Psoas muscle (tissue), 8 donors: ENCODE data around the gene HTRA2. TPM values are rescaled to one million over a fixed set of nuclear protein-coding genes. Genes with fewer than 3 reads are reported as not detected.

ENCODE experiments used
- ATAC-seq, 4 donors: fragments of 200-7000 bp; cut with Tn5 transposase; one replicate each; pipeline ENCODE4 v1.9.1; 2020; ENCODE audit warnings: moderate library complexity in 3 of 4, mild to moderate bottlenecking in 2 of 4
- DNase-seq, 2 donors: peaks; one replicate each; pipeline ENCODE4 v3.0.0-alpha.2; 2020
- H3K27ac ChIP-seq: fragments of 200-600 bp; one replicate; pipeline ENCODE4 v1.8.0; 2022
- H3K27me3 ChIP-seq, 3 donors: fragments of 200-600 bp in 1 of 3; one replicate each; pipeline versions ENCODE4 v1.6.1 to v1.8.0; 2013 to 2022; ENCODE audit warnings: low read length in 2 of 3, mild to moderate bottlenecking in 2 of 3, moderate library complexity in 1 of 3; ENCODE audit not compliant: insufficient read depth in 3 of 3
- H3K36me3 ChIP-seq, 2 donors: fragments of 200-600 bp in 1 of 2; one replicate each; pipeline versions ENCODE4 v1.6.1 to v1.8.0; 2013 to 2022; ENCODE audit warnings: low read depth in 1 of 2, mild to moderate bottlenecking in 1 of 2, moderate library complexity in 1 of 2; ENCODE audit not compliant: insufficient read depth in 1 of 2
- H3K4me1 ChIP-seq: fragments of 200-600 bp; one replicate; pipeline ENCODE4 v1.8.0; 2022
- H3K4me3 ChIP-seq: fragments of 200-600 bp; one replicate; pipeline ENCODE4 v1.8.0; 2022; ENCODE audit warnings: mild to moderate bottlenecking
- H3K9me3 ChIP-seq: fragments of 200-600 bp; one replicate; pipeline ENCODE4 v1.8.0; 2022
- WGBS, 3 donors: extraction: QIAGEN DNeasy Blood & Tissue Kit; methylation state at CpG; one replicate each; pipeline versions ENCODE4 v1.1.6 to v1.1.7; 2013; 5-methylcytosine and 5-hydroxymethylcytosine counted together
- intact Hi-C, 2 donors: fragments of 100-400 bp; cut with DNase I; formaldehyde crosslinking; loops; one replicate each; pipeline versions ENCODE4 v1.11.0 to v1.14.2; 2022
- polyA plus RNA-seq, 3 donors: library from polyadenylated mRNA; stranded (reverse); fragments of 200-250 nt; gene quantifications; one replicate each; pipeline ENCODE4 v1.2.3, GENCODE V29; 2013
- total RNA-seq, 4 donors: library from RNA; stranded (reverse); fragmentation: NEBNext Ultra II Directional in 2 of 4; extraction: Animal tissue kit (Norgen Biotek cat#: 25700) in 2 of 4; gene quantifications; one replicate each; pipeline versions ENCODE4 v1.2.1 to v1.2.4, GENCODE V29; 2021 to 2023
- TF ChIP-seq, protein P1 (sequence below): fragments of 200-600 bp; IDR thresholded peaks from one replicate; pipeline ENCODE4 v1.8.0; 2022; ENCODE audit warnings: antibody characterized with exemption
- donor health status: healthy with polysubstance abuse.
- donor health status: DM: no; HTN: no; CAD: no; lungs with moderate emphysema.
- donor health status: Bipolar disorder and iron deficiency.
- donor health status: healthy.
- donor health status: DM: yes; HTN: yes; CAD: no.
- donor health status: DM: no; HTN: no; CAD: no.
- donor health status: DM: no; HTN: no; CAD: no.
- donor health status: DM: yes; HTN: yes; CAD: no.

The HTRA2 gene
- total and polyA plus RNA-seq, 7 donors = 23.0 to 54.4 (median 27.6) TPM

DNA sequence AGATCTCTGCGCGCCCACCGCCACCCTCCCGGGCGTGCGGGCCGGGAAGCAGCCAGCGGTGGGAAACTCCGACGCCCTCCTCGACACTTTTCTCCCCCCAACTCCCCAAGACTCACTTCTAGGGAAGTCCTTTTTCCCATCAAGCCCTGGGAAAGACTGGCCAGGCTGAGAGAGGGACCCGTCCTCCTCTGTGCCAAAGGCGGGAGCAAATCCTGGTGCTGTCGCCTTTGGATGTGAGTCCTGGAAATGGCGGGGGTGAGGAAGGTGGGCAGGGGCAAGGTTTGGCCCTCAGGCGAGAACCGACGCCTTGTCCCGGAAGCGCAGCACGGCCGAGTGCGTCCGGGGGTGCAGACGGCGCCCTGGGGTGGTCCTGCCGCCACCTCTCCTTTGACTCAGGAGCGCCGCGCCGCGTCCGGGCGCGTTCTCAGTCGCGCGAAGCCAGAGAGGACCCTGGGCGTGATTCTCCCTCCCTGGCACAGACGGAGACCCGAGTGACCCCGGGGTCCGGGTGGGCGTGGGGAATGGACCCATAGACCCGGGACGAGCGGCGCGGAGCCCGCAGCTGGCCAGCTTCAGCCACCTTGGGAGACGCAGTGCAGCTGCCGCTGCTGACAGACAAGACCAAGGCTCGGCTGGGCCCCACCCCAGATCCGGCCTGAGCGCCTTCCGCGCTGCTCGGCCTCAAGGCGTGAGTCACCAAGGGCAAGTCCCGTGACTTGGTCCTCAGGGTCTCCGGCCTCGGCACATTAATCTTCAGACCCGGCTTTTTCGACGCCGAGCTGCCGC lies 26.8 kb upstream of the HTRA2 start:
- Histone ChIP-seq H3K27me3 (peaks cover 0 to 74% (median 22%) of the 10 kb centered on the region in 3 donors), H3K4me1 (peaks cover 27% of the 10 kb centered on the region), H3K9me3 (no peaks in the 10 kb centered on the region), H3K4me3 (peak overlapping the region; percentile 67), H3K36me3 (peaks cover 0 to 22% of the 10 kb centered on the region in 2 donors), H3K27ac (peak overlapping the region; percentile 62)
- peak in 3 of 4 donors; percentile 25 to 39 (median 33) for ATAC-seq
- intact Hi-C loops = no loop called here
- WGBS, 3 donors = 5 to 13% (median 7%) methylated on average over 54 to 67 of the region's 67 CpGs
- TF ChIP-seq, protein P1, sequence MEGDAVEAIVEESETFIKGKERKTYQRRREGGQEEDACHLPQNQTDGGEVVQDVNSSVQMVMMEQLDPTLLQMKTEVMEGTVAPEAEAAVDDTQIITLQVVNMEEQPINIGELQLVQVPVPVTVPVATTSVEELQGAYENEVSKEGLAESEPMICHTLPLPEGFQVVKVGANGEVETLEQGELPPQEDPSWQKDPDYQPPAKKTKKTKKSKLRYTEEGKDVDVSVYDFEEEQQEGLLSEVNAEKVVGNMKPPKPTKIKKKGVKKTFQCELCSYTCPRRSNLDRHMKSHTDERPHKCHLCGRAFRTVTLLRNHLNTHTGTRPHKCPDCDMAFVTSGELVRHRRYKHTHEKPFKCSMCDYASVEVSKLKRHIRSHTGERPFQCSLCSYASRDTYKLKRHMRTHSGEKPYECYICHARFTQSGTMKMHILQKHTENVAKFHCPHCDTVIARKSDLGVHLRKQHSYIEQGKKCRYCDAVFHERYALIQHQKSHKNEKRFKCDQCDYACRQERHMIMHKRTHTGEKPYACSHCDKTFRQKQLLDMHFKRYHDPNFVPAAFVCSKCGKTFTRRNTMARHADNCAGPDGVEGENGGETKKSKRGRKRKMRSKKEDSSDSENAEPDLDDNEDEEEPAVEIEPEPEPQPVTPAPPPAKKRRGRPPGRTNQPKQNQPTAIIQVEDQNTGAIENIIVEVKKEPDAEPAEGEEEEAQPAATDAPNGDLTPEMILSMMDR = no peak
- peak; percentile 85 to 90 for DNase-seq

DNA sequence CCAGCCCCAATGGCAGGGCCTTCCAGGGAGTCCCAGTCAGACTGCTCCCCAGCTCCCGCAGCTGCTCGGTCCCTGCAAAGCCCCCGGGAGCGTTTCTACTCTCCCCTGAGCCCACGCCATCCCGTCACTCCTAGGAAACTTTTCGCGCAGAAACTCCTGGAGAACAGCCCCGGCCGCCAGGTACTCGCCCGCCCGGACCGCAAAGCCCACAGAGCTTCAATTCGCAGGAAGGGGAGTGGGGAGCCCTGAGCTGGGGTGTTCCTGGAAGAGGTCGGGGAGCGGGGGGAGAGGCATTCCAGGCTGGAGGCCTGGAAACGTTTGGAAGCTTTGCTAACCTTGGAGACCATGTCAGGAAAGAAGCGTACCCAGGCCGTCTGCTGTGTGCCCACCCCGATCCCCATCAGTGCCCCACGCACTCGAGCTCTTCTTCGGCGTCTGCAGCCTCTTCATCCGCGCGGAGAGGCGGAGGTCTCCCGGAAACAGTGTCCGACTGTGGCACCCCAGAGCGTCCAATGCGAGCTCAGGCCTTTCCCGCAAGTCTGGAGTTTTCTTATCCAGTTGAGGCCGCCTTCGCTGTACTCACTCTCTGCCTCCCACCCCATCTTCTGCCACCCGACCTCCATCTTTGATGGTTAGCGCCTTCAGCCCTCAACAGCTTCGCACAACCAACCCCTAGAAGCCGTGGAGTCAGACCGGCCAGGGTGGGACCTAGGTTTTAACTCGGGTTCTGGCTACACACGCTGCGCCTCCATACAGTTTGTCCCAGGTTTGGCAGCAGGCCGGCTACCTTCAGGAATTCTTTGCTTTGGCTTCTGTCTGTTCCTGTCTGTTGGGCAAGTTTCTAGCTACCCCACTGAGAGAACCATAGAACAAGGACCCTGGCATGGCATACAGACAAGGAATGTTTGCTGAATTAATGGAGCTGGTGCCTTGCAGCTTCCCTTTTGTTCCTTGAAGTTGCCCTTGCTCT lies 25.9 kb upstream of the HTRA2 start:
- Histone ChIP-seq H3K27ac (peak overlapping the region; percentile 62), H3K27me3 (peaks cover 0 to 70% (median 18%) of the 10 kb centered on the region in 3 donors), H3K4me3 (peak overlapping the region; percentile 67), H3K9me3 (no peaks in the 10 kb centered on the region), H3K36me3 (peaks cover 0 to 22% of the 10 kb centered on the region in 2 donors), H3K4me1 (peaks cover 23% of the 10 kb centered on the region)
- TF ChIP-seq, protein P1 = no peak
- WGBS, 3 donors = 49 to 55% (median 49%) methylated on average over 44 to 45 of the region's 45 CpGs
- ATAC-seq (no peak), DNase-seq (no peak)
- intact Hi-C loops = no loop called here

- Histone ChIP-seq H3K27ac (no peak overlapping the region), H3K4me3 (peak overlapping the region; percentile 67), H3K9me3 (no peaks in the 10 kb centered on the region), H3K36me3 (peaks cover 0 to 22% of the 10 kb centered on the region in 2 donors), H3K4me1 (peaks cover 15% of the 10 kb centered on the region), H3K27me3 (peaks cover 0 to 66% (median 15%) of the 10 kb centered on the region in 3 donors)
- ATAC-seq (no peak), DNase-seq (no peak)
- intact Hi-C loops = no loop called here
- TF ChIP-seq, protein P1 = no peak
- WGBS, 3 donors = 92 to 96% (median 95%) methylated on average over 3 of the region's 3 CpGs
Measured at GRCh38 chr2:74504591-74504990, 25.1 kb upstream of the HTRA2 start.

GRCh38 chr2:74505448-74506246 lies 24.1 kb upstream of the HTRA2 start:
- 94 to 96% (median 95%) methylated on average over 14 of the region's 14 CpGs for WGBS, 3 donors
- no peak overlapping the region for H3K4me3 ChIP-seq

More at GRCh38 chr2:74505448-74506246, 24.1 kb upstream of the HTRA2 start:
- intact Hi-C loops = no loop called here
- ATAC-seq (no peak), DNase-seq (no peak)
- Histone ChIP-seq H3K27ac (no peak overlapping the region), H3K9me3 (no peaks in the 10 kb centered on the region), H3K27me3 (peaks cover 0 to 64% (median 10%) of the 10 kb centered on the region in 3 donors), H3K36me3 (peaks cover 0 to 22% of the 10 kb centered on the region in 2 donors), H3K4me1 (peaks cover 13% of the 10 kb centered on the region)
- TF ChIP-seq, protein P1 = no peak
